B cell (primary cell): ENCODE measurements around the gene SART3.

Source experiments
- CTCF ChIP-seq: fragments of 200-600 bp; IDR thresholded peaks from one replicate; pipeline ENCODE4 v1.8.0; 2022; ENCODE audit warnings: antibody characterized with exemption, mild to moderate bottlenecking
- EZH2 ChIP-seq: IDR thresholded peaks from 2 replicates; pipeline ENCODE4 v1.6.1; 2012; ENCODE audit warnings: borderline replicate concordance, low read depth, mild to moderate bottlenecking, moderate library complexity, low read length; ENCODE audit not compliant: insufficient read depth, poor library complexity, severe bottlenecking

GRCh38 chr12:108477881-108478259 is 83.1 kb downstream of the SART3 start:
- TF ChIP-seq CTCF: no peak
- TF ChIP-seq EZH2: no peak
